Measurements from ENCODE around the gene CCDC13.
"Not testable (repeated sequence)": the region's sequence is repeated elsewhere in the genome, so short reads cannot be mapped to it uniquely, and the experiment has no call there.

CCDC13 gene

GRCh38 chr3:42814246-42814645, 41.2 kb upstream of the CCDC13 start:
- no peak for DNase-seq (ENCODE audit: low read depth)
- no peak for TF ChIP-seq CTCF (IDR thresholded peaks at IDR 0.05; ENCODE audit: control insufficient read depth, insufficient read depth, low read depth, low read length, missing control alignments)
- no peak overlapping the region for H3K4me3 ChIP-seq (ENCODE audit: control insufficient read depth, low read depth, low read length)

GRCh38 chr3:42811118-42811883, 38.2 kb upstream of the CCDC13 start:
- DNase-seq (ENCODE audit: low read depth); H3K4me3 ChIP-seq (ENCODE audit: control insufficient read depth, low read depth, low read length): not testable (repeated sequence)

- not testable (repeated sequence) for DNase-seq (ENCODE audit: low read depth); H3K4me3 ChIP-seq (ENCODE audit: control insufficient read depth, low read depth, low read length)
Observed at GRCh38 chr3:42810706-42811105, 37.7 kb upstream of the CCDC13 start.

- TF ChIP-seq CTCF (IDR thresholded peaks at IDR 0.05; ENCODE audit: control insufficient read depth, insufficient read depth, low read depth, low read length, missing control alignments) = no peak
- DNase-seq (ENCODE audit: low read depth) = no peak
- H3K4me3 ChIP-seq (ENCODE audit: control insufficient read depth, low read depth, low read length) = no peak within 1 kb of the TSS
Observed at GRCh38 chr3:42809202-42809601, 36.1 kb upstream of the CCDC13 start, which contains the start of gene ACKR2. Gene ACKR2 (plus strand): TSS chr3:42809445. CDS start chr3:42864503, 55,058 bp downstream.

- DNase-seq (ENCODE audit: low read depth) = no peak
- no peak overlapping the region for H3K4me3 ChIP-seq (ENCODE audit: control insufficient read depth, low read depth, low read length)
- TF ChIP-seq CTCF (IDR thresholded peaks at IDR 0.05; ENCODE audit: control insufficient read depth, insufficient read depth, low read depth, low read length, missing control alignments) = no peak
Observed at GRCh38 chr3:42807929-42808328, 34.9 kb upstream of the CCDC13 start.

- H3K4me3 ChIP-seq (ENCODE audit: control insufficient read depth, low read depth, low read length) = no peak overlapping the region; the same call in 1 of the 2 replicates
- TF ChIP-seq CTCF (IDR thresholded peaks at IDR 0.05; ENCODE audit: control insufficient read depth, insufficient read depth, low read depth, low read length, missing control alignments) = no peak
- DNase-seq (ENCODE audit: low read depth) = no peak
Observed at GRCh38 chr3:42805141-42805821, 32.2 kb upstream of the CCDC13 start.

- DNase-seq (ENCODE audit: low read depth) = no peak
- peak overlapping the region; percentile 67 for H3K4me3 ChIP-seq (ENCODE audit: control insufficient read depth, low read depth, low read length)
- no peak for TF ChIP-seq CTCF (IDR thresholded peaks at IDR 0.05; ENCODE audit: control insufficient read depth, insufficient read depth, low read depth, low read length, missing control alignments)
Observed at GRCh38 chr3:42804831-42805132, 31.7 kb upstream of the CCDC13 start.
